ENCODE measurements around the gene TMEM135. TPM values are rescaled to one million over a fixed set of nuclear protein-coding genes. Genes with fewer than 3 reads are reported as not detected.

TMEM135 gene
- total RNA-seq, 1 donor from 2014 or later: 12.6 TPM

GRCh38 chr11:87190071-87190470 is 152.3 kb downstream of the TMEM135 start:
- TF ChIP-seq, protein P1, sequence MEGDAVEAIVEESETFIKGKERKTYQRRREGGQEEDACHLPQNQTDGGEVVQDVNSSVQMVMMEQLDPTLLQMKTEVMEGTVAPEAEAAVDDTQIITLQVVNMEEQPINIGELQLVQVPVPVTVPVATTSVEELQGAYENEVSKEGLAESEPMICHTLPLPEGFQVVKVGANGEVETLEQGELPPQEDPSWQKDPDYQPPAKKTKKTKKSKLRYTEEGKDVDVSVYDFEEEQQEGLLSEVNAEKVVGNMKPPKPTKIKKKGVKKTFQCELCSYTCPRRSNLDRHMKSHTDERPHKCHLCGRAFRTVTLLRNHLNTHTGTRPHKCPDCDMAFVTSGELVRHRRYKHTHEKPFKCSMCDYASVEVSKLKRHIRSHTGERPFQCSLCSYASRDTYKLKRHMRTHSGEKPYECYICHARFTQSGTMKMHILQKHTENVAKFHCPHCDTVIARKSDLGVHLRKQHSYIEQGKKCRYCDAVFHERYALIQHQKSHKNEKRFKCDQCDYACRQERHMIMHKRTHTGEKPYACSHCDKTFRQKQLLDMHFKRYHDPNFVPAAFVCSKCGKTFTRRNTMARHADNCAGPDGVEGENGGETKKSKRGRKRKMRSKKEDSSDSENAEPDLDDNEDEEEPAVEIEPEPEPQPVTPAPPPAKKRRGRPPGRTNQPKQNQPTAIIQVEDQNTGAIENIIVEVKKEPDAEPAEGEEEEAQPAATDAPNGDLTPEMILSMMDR (conservative IDR thresholded peaks at IDR 0.05; ENCODE audit: low read depth, low read length): no peak
- DNase-seq (ENCODE audit: low read depth): no peak
- H3K4me3 ChIP-seq (ENCODE audit: low read depth, low read length): no peak overlapping the region

DNA sequence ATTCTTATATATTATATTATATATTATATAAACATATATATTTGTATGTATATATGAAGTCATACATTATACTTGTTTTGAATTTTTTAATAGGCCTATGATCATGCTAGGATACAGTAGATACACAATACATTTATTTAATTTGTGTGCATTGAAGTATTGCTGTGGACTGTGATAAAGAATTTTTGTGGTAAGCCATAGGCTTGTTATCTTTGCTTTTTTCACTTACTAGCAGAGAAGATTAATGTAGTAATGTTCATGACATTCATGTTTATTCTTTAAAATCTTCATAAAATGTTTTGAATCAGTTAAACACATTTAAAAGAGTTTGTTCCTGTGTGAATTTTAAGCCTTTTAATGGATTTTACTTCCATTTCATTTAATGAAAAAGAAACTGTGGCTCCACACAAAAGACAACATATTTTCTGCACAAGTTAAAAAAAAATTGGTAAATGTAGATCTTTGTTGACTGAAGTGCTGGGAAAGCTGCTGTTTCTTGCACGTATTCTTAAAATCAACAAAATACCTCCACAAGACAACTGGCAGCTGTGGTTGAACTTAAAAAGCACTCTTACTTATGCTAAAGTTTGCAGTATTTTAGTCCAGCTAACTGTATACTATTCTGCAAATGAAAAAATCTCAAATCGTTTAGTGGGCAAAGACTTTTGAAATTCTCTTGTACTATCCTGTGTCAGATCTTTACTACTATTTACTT is 156.2 kb downstream of the TMEM135 start:
- H3K4me3 ChIP-seq (ENCODE audit: low read depth, low read length): no peak overlapping the region
- TF ChIP-seq, protein P1 (conservative IDR thresholded peaks at IDR 0.05; ENCODE audit: low read depth, low read length): no peak
- no peak for DNase-seq (ENCODE audit: low read depth)

DNA sequence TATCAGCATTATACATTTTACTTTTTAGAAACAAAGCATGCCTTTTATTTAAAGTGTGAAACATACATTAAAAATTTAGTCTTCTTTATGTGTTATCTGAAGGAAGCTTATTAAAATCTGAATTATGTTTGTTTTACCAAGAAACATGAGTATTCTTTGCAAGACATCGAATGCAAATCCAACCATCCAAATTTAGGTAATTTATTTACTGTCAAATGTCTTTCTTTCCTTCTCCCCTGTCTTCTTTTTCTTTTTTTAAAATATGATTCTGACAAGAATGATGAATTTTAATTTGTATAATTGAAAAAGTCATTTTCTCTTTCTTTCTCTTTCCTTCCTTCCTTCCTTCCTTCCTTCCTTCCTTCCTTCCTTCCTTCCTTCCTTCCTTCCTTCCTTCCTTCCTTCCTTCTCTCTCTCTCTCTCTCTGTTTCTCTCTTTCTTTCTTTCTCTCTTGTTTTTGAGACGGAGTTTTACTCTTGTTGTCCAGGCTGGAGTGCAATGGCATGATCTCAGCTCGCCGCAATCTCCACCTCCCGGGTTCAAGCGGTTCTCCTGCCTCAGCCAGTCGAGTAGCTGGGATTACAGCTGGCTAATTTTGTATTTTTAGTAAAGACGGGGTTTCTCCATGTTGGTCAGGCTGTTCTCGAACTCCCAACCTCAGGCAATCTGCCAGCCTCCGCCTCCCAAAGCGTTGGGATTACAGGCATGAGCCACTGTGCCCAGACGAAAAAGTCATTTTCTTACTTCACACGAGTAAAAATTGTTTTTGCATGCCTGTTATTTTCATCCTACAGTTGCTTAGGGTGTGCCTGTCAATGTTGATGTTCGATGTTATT is 157.5 kb downstream of the TMEM135 start:
- no peak overlapping the region for H3K4me3 ChIP-seq (ENCODE audit: low read depth, low read length)
- TF ChIP-seq, protein P1 (conservative IDR thresholded peaks at IDR 0.05; ENCODE audit: low read depth, low read length): no peak
- DNase-seq (ENCODE audit: low read depth): no peak

DNA sequence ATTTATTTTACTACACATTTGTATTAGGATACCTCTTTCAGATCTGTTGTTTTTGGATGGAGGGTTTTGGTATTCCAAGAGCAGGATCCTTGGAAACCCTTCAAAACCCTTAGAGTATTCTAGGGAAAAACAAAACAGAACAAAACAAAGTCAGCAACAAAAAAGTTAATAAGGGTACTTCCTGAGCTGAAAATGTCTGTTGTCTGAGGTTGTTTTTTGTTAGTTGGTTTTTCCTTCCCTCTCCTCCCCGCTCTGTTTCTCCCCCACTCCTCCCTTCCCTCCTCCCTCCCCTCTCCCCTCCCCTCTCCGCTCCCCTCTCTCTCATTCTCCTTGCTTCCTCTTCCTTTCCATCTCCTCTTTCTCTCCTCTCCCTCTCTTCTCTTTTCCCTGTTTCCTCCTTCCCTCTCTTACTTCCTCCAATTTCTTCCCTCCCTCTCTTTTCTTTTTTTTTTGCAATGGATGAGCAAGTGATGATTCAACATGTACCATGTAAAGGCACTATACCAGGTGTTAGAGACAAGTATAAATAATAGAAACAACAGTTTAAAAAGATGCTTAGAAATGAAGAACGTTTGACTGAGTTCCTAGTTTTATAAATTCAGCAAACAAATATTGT is 160.6 kb downstream of the TMEM135 start:
- TF ChIP-seq, protein P1 (conservative IDR thresholded peaks at IDR 0.05; ENCODE audit: low read depth, low read length): no peak
- DNase-seq (ENCODE audit: low read depth): no peak
- H3K4me3 ChIP-seq (ENCODE audit: low read depth, low read length): no peak overlapping the region

DNA sequence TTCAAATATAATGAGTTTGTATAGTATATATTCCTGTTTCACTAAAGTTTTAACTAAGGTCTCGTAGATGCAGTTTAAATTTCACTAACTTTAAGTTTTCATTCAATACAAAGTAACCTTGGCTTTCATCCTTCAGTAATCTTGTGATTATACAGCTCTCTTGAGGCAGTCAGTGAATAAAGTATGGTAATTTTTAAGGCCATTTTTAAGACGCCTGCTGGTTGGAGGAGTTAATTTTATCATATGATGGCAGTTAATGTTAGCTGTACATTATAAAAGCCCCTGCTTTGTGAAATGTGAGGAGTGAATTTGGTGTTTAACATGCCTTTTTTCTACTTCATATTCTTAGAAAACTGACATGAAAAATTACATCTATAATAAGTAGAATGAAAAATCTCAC is 163.6 kb downstream of the TMEM135 start:
- no peak overlapping the region for H3K4me3 ChIP-seq (ENCODE audit: low read depth, low read length)
- TF ChIP-seq, protein P1 (conservative IDR thresholded peaks at IDR 0.05; ENCODE audit: low read depth, low read length): no peak
- DNase-seq (ENCODE audit: low read depth): no peak

- TF ChIP-seq, protein P1 (conservative IDR thresholded peaks at IDR 0.05; ENCODE audit: low read depth, low read length): no peak
- H3K4me3 ChIP-seq (ENCODE audit: low read depth, low read length): no peak overlapping the region
- no peak for DNase-seq (ENCODE audit: low read depth)
These were observed 166.3 kb downstream of the TMEM135 start for GRCh38 chr11:87203907-87204602.
